ENCODE results near the gene DOK6. TPM values are rescaled to one million over a fixed set of nuclear protein-coding genes. Genes with fewer than 3 reads are reported as not detected.

Gene DOK6
- total and polyA plus RNA-seq, 2 of the 13 experiments (the other 11 are each of a cell fraction or from before 2014, with no cell fraction given) = 17.0 to 17.2 TPM

DNA sequence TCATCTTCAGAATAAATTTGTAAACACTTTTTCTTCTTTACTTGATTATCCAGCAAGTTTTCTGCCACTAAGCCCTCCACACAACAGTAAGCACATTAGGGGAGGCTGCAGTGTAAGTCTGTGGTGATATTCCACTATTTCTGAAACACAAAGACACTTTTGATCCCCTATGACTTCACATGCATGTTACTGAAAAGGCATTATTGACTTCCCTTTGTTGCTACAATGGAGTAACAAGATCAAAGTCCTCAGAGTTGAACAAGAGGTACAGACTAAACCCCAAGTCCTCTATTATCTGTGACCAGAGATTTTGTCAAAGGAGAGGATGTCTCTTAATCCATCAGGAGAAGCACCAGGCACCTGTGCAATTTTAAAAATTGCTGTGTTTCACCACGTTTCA lies 389.1 kb downstream of the DOK6 start (continued):
- TF ChIP-seq FOSL2 (CRISPR knock-in tag; IDR thresholded peaks at IDR 0.05) (peak; percentile 47; the same call in 1 of the 2 replicates), RBM22 (optimal IDR thresholded peaks at IDR 0.05; ENCODE audit: low read length) (no peak), ZNF782 (CRISPR knock-in tag; IDR thresholded peaks at IDR 0.05; ENCODE audit: borderline replicate concordance) (no peak), FOXJ3 (CRISPR knock-in tag; IDR thresholded peaks at IDR 0.05; ENCODE audit: borderline replicate concordance) (peak; percentile 88), MTA3 (CRISPR knock-in tag; IDR thresholded peaks at IDR 0.05) (no peak), TARDBP (CRISPR knock-in tag; IDR thresholded peaks at IDR 0.05) (peak; percentile 25; the same call in 1 of the 2 replicates), JUNB (CRISPR knock-in tag; IDR thresholded peaks at IDR 0.05; ENCODE audit: borderline replicate concordance) (no peak), BCL6 (CRISPR knock-in tag; IDR thresholded peaks at IDR 0.05) (peak; percentile 93), MIER3 (CRISPR knock-in tag; IDR thresholded peaks at IDR 0.05; ENCODE audit: borderline replicate concordance) (peak; percentile 69; the same call in 1 of the 2 replicates), PPARG (CRISPR knock-in tag; conservative IDR thresholded peaks at IDR 0.05) (peak; percentile 73), ASH2L (IDR thresholded peaks at IDR 0.05; ENCODE audit: insufficient read length, low read depth, low read length) (peak; percentile 46), ZBTB7B (CRISPR knock-in tag; IDR thresholded peaks at IDR 0.05) (peak; percentile 41; the same call in 1 of the 2 replicates), ZNF24 (IDR thresholded peaks at IDR 0.05) (peak; percentile 25; the same call in 1 of the 2 replicates), TP53 (CRISPR knock-in tag; conservative IDR thresholded peaks at IDR 0.05) (no peak), KAT8 (CRISPR knock-in tag; IDR thresholded peaks at IDR 0.05) (peak; percentile 58), ONECUT2 (CRISPR knock-in tag; IDR thresholded peaks at IDR 0.05) (peak; percentile 68), POGZ (CRISPR knock-in tag; IDR thresholded peaks at IDR 0.05) (peak; percentile 96), MAZ (IDR thresholded peaks at IDR 0.05; ENCODE audit: borderline replicate concordance, low read depth, low read length) (no peak), MAZ (CRISPR knock-in tag; IDR thresholded peaks at IDR 0.05; ENCODE audit: low read depth) (no peak)
- TF ChIP-seq, protein P1, sequence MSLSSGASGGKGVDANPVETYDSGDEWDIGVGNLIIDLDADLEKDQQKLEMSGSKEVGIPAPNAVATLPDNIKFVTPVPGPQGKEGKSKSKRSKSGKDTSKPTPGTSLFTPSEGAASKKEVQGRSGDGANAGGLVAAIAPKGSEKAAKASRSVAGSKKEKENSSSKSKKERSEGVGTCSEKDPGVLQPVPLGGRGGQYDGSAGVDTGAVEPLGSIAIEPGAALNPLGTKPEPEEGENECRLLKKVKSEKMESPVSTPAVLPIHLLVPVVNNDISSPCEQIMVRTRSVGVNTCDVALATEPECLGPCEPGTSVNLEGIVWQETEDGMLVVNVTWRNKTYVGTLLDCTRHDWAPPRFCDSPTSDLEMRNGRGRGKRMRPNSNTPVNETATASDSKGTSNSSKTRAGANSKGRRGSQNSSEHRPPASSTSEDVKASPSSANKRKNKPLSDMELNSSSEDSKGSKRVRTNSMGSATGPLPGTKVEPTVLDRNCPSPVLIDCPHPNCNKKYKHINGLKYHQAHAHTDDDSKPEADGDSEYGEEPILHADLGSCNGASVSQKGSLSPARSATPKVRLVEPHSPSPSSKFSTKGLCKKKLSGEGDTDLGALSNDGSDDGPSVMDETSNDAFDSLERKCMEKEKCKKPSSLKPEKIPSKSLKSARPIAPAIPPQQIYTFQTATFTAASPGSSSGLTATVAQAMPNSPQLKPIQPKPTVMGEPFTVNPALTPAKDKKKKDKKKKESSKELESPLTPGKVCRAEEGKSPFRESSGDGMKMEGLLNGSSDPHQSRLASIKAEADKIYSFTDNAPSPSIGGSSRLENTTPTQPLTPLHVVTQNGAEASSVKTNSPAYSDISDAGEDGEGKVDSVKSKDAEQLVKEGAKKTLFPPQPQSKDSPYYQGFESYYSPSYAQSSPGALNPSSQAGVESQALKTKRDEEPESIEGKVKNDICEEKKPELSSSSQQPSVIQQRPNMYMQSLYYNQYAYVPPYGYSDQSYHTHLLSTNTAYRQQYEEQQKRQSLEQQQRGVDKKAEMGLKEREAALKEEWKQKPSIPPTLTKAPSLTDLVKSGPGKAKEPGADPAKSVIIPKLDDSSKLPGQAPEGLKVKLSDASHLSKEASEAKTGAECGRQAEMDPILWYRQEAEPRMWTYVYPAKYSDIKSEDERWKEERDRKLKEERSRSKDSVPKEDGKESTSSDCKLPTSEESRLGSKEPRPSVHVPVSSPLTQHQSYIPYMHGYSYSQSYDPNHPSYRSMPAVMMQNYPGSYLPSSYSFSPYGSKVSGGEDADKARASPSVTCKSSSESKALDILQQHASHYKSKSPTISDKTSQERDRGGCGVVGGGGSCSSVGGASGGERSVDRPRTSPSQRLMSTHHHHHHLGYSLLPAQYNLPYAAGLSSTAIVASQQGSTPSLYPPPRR (CRISPR knock-in tag; IDR thresholded peaks at IDR 0.05; ENCODE audit: borderline replicate concordance) = peak; percentile 43; the same call in 1 of the 2 replicates
- TF ChIP-seq, protein P2, sequence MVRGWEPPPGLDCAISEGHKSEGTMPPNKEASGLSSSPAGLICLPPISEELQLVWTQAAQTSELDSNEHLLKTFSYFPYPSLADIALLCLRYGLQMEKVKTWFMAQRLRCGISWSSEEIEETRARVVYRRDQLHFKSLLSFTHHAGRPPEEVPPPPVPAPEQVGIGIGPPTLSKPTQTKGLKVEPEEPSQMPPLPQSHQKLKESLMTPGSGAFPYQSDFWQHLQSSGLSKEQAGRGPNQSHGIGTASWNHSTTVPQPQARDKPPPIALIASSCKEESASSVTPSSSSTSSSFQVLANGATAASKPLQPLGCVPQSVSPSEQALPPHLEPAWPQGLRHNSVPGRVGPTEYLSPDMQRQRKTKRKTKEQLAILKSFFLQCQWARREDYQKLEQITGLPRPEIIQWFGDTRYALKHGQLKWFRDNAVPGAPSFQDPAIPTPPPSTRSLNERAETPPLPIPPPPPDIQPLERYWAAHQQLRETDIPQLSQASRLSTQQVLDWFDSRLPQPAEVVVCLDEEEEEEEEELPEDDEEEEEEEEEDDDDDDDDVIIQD (CRISPR knock-in tag; IDR thresholded peaks at IDR 0.05; ENCODE audit: low read depth) = peak; percentile 92
- TF ChIP-seq, protein P3, sequence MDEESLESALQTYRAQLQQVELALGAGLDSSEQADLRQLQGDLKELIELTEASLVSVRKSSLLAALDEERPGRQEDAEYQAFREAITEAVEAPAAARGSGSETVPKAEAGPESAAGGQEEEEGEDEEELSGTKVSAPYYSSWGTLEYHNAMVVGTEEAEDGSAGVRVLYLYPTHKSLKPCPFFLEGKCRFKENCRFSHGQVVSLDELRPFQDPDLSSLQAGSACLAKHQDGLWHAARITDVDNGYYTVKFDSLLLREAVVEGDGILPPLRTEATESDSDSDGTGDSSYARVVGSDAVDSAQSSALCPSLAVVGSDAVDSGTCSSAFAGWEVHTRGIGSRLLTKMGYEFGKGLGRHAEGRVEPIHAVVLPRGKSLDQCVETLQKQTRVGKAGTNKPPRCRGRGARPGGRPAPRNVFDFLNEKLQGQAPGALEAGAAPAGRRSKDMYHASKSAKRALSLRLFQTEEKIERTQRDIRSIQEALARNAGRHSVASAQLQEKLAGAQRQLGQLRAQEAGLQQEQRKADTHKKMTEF (CRISPR knock-in tag; IDR thresholded peaks at IDR 0.05) = peak; percentile 69; the same call in 1 of the 2 replicates
- TF ChIP-seq, protein P4, sequence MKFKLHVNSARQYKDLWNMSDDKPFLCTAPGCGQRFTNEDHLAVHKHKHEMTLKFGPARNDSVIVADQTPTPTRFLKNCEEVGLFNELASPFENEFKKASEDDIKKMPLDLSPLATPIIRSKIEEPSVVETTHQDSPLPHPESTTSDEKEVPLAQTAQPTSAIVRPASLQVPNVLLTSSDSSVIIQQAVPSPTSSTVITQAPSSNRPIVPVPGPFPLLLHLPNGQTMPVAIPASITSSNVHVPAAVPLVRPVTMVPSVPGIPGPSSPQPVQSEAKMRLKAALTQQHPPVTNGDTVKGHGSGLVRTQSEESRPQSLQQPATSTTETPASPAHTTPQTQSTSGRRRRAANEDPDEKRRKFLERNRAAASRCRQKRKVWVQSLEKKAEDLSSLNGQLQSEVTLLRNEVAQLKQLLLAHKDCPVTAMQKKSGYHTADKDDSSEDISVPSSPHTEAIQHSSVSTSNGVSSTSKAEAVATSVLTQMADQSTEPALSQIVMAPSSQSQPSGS (CRISPR knock-in tag; IDR thresholded peaks at IDR 0.05) = peak; percentile 40; the same call in 1 of the 2 replicates
